IPS-20b (cell line): Measurements from ENCODE around the gene BHLHE40.
"Not testable (repeated sequence)": the region's sequence is repeated elsewhere in the genome, so short reads cannot be mapped to it uniquely, and the experiment has no call there.

Experiments
- H3K27ac ChIP-seq: one replicate; pipeline ENCODE4 v1.5.1; 2013; ENCODE audit warnings: low read length
- H3K27me3 ChIP-seq: 2 replicates; pipeline ENCODE4 v1.6.1; 2013; ENCODE audit warnings: mild to moderate bottlenecking, low read length, inconsistent platforms; ENCODE audit not compliant: insufficient read depth
- H3K36me3 ChIP-seq: 2 replicates; pipeline ENCODE4 v1.6.1; 2013; ENCODE audit warnings: low read depth, mild to moderate bottlenecking, inconsistent platforms, low read length, moderate library complexity; ENCODE audit not compliant: insufficient read depth
- H3K4me1 ChIP-seq: 2 replicates; pipeline ENCODE4 v1.6.1; 2013; ENCODE audit warnings: mild to moderate bottlenecking, control low read depth, inconsistent platforms, low read length, moderate library complexity; ENCODE audit not compliant: insufficient read depth
- H3K4me3 ChIP-seq: 2 replicates; pipeline ENCODE4 v1.5.1; 2013; ENCODE audit warnings: mild to moderate bottlenecking, low read length, inconsistent platforms
- H3K9ac ChIP-seq: 2 replicates; pipeline ENCODE4 v1.6.1; 2013; ENCODE audit warnings: low read depth, mild to moderate bottlenecking, inconsistent platforms, low read length, moderate library complexity
- H3K9me3 ChIP-seq: 2 replicates; pipeline ENCODE4 v1.6.1; 2013; ENCODE audit warnings: mild to moderate bottlenecking, low read depth, low read length, inconsistent platforms; ENCODE audit not compliant: insufficient read depth

BHLHE40 gene

GRCh38 chr3:4963669-4964570 is 15.3 kb upstream of the BHLHE40 start:
- no peak overlapping the region for H3K27ac ChIP-seq
- H3K27me3 ChIP-seq, result no peaks in the 10 kb centered on the region
- no peaks in the 10 kb centered on the region for H3K36me3 ChIP-seq
- no peaks in the 10 kb centered on the region for H3K4me1 ChIP-seq
- no peak overlapping the region for H3K9ac ChIP-seq
- H3K9me3 ChIP-seq, result peaks cover 5% of the 10 kb centered on the region
- no peak overlapping the region for H3K4me3 ChIP-seq

GRCh38 chr3:4966006-4966405 is 13.2 kb upstream of the BHLHE40 start:
- not testable (repeated sequence) for H3K36me3 ChIP-seq, H3K27ac ChIP-seq, H3K4me1 ChIP-seq, H3K27me3 ChIP-seq, H3K9ac ChIP-seq, H3K4me3 ChIP-seq, H3K9me3 ChIP-seq

- not testable (repeated sequence) for H3K27me3 ChIP-seq, H3K9ac ChIP-seq, H3K36me3 ChIP-seq, H3K9me3 ChIP-seq, H3K4me1 ChIP-seq, H3K27ac ChIP-seq, H3K4me3 ChIP-seq
Measured at GRCh38 chr3:4967683-4968082, 11.6 kb upstream of the BHLHE40 start.

- H3K4me3 ChIP-seq, H3K9me3 ChIP-seq, H3K4me1 ChIP-seq, H3K9ac ChIP-seq, H3K27me3 ChIP-seq, H3K27ac ChIP-seq, H3K36me3 ChIP-seq: not testable (repeated sequence)
Measured at GRCh38 chr3:4971437-4971836, 7.8 kb upstream of the BHLHE40 start.

GRCh38 chr3:4971838-4972237 is 7.4 kb upstream of the BHLHE40 start:
- Histone ChIP-seq H3K4me1 (peaks cover 6% of the 10 kb centered on the region; the same call in 1 of the 2 replicates), H3K9me3 (no peaks in the 10 kb centered on the region), H3K27ac (no peak overlapping the region), H3K36me3 (no peaks in the 10 kb centered on the region), H3K27me3 (peaks cover 13% of the 10 kb centered on the region), H3K9ac (no peak overlapping the region), H3K4me3 (no peak overlapping the region)

GRCh38 chr3:4972652-4973643 is 6.3 kb upstream of the BHLHE40 start:
- Histone ChIP-seq H3K9me3 (no peaks in the 10 kb centered on the region), H3K36me3 (no peaks in the 10 kb centered on the region), H3K27ac (no peak overlapping the region), H3K27me3 (peaks cover 24% of the 10 kb centered on the region), H3K9ac (no peak overlapping the region), H3K4me3 (no peak overlapping the region), H3K4me1 (peaks cover 10% of the 10 kb centered on the region)

- Histone ChIP-seq H3K27ac (no peak overlapping the region), H3K36me3 (no peaks in the 10 kb centered on the region), H3K4me1 (peaks cover 10% of the 10 kb centered on the region), H3K27me3 (peaks cover 27% of the 10 kb centered on the region), H3K9me3 (no peaks in the 10 kb centered on the region), H3K4me3 (no peak overlapping the region), H3K9ac (no peak overlapping the region)
Measured at GRCh38 chr3:4974154-4974553, 5.1 kb upstream of the BHLHE40 start.

GRCh38 chr3:4976109-4976508 is 3.1 kb upstream of the BHLHE40 start:
- Histone ChIP-seq H3K36me3 (no peaks in the 10 kb centered on the region), H3K9me3 (no peaks in the 10 kb centered on the region), H3K4me3 (no peak overlapping the region; the same call in 1 of the 2 replicates), H3K27me3 (peaks cover 46% of the 10 kb centered on the region), H3K4me1 (peaks cover 10% of the 10 kb centered on the region), H3K27ac (no peak overlapping the region), H3K9ac (no peak overlapping the region)

- H3K27ac ChIP-seq, result no peak overlapping the region
- H3K27me3 ChIP-seq, result peaks cover 57% of the 10 kb centered on the region
- H3K9me3 ChIP-seq, result no peaks in the 10 kb centered on the region
- peak overlapping the region; percentile 38; the same call in 1 of the 2 replicates for H3K9ac ChIP-seq
- peaks cover 10% of the 10 kb centered on the region for H3K4me1 ChIP-seq
- H3K4me3 ChIP-seq, result peak overlapping the region; percentile 76
- H3K36me3 ChIP-seq, result no peaks in the 10 kb centered on the region
Measured at GRCh38 chr3:4977001-4977852, 2.0 kb upstream of the BHLHE40 start.

- no peaks in the 10 kb centered on the region for H3K9me3 ChIP-seq
- peaks cover 10% of the 10 kb centered on the region for H3K4me1 ChIP-seq
- peaks cover 60% of the 10 kb centered on the region for H3K27me3 ChIP-seq
- H3K4me3 ChIP-seq, result peak overlapping the region; percentile 76
- H3K27ac ChIP-seq, result no peak overlapping the region
- peak overlapping the region; percentile 38; the same call in 1 of the 2 replicates for H3K9ac ChIP-seq
- H3K36me3 ChIP-seq, result no peaks in the 10 kb centered on the region
Measured at GRCh38 chr3:4977853-4978203, 1.4 kb upstream of the BHLHE40 start.
